HG03342 (cell line): Measurements from ENCODE around the gene DAB2IP.

Source experiments
- ATAC-seq: cut with Tn5 transposase; IDR thresholded peaks from one replicate; pipeline ENCODE4 v1.9.1; 2021; ENCODE audit warnings: mild to moderate bottlenecking, moderate library complexity; ENCODE audit not compliant: unreplicated experiment

Gene DAB2IP

DNA sequence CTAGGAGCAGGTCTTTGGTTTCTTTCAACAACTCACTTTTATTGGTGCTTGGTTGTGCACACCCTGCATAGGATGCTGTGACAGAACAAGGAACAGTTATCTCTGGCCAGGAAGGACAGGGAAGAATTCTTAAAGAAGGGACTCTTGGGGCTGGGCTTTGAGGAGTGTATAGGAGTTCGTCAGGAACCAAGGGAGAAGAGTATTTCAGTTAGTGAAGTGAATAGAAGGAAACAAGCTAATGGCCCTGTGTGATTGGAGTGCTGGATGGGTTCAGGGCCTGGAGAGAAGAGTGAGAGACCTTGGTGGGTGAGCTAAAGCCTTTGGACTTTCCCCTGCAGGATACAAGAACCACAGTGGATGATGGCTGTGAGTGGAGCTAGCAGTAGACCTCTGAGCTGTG lies 32.2 kb downstream of the DAB2IP start:
- no peak for ATAC-seq

DNA sequence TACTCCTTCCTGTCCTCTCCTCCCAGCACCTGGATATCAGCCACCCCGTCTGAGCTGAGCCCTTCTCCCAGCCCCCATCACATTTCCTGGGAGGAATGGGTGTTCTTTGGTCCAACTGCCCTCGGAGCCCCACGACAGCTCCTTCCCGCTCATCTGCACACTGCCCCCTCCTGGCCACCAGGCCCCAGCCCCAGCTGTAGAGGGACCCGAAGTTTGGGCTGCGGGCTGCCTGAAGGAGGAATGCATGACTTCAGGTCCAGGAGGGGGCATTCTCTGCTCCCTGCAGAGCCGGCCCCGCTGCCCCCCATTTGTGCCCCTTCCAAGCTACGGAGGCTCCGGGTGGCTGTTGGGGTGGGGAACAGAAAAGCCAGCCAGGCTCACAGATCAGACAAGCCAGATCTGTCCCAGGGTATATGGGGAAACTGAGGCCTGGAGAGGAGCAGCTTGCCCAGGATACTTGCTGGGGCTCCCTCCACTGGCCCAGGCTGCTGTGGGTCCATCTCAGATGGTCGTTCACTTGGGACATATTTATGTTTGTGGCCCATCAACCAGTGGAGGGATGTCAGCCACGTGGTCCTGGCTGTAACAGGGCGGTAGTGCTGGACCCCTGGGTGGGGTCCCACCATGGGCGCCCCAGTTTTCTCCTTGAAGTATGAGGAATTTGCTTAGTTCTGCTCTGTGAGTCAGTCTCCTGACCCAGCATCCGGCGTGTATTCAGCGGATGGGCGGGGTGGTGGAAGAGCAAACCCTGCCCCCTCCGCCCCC lies 33.1 kb downstream of the DAB2IP start:
- no peak for ATAC-seq

DNA sequence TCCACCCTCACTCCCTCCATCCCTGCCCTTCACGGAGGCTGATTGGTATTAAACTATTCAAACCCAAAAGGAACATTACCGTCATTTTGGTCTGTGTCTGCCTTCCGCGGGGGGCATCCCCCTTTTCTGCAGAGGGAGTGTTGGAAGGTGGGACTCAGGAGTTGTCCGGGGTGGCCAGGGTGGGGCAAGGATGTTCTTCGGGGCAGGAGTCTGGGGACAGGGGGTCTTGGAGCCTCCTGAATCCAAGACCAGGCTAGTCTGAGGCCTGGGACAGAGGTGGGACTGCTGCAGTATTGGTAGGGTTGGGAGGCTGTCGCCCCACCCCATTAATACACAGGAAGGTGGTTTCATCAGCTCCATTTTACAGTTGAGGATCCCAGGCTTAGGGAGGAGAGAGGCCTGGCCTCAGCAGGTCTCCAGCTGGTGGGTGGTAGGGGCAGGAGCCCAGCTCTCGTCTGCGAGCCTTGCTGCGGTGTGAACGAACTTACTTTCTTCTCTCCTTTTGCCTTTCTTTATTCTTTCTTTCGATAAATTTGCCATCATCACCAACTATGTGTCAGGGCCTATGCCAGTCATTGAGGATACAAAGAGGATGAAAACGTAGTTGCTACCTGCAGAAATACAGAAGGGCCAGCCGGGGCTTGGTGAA lies 33.8 kb downstream of the DAB2IP start:
- no peak for ATAC-seq

DNA sequence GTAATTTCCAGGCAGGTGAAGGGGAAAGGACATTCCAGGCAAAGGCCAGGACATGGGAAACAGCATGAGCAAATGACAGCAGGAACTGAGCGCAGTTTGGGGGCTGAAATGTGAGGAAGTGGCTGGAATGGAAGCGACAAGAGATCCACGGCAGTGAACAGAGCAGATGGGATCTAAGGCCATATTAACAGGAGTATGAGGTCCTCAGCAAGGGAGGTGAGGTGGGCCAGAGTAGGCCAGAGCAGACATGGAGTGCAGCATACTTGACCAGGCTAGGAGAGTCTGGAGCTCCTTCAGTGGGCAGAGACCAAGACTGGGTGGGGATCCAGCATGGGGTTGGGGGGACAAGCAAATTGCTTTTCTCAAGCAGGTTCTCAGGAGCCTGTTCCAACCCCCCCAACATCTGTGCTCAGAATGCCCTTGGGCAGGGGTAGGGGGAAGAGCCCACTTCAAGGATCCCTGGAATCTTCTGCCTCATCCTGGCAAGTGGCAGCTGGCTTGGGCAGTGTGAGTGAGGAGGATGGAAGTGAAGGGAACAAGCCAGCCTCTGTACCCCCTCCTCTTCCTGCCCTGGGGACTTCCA lies 34.5 kb downstream of the DAB2IP start:
- no peak for ATAC-seq

DNA sequence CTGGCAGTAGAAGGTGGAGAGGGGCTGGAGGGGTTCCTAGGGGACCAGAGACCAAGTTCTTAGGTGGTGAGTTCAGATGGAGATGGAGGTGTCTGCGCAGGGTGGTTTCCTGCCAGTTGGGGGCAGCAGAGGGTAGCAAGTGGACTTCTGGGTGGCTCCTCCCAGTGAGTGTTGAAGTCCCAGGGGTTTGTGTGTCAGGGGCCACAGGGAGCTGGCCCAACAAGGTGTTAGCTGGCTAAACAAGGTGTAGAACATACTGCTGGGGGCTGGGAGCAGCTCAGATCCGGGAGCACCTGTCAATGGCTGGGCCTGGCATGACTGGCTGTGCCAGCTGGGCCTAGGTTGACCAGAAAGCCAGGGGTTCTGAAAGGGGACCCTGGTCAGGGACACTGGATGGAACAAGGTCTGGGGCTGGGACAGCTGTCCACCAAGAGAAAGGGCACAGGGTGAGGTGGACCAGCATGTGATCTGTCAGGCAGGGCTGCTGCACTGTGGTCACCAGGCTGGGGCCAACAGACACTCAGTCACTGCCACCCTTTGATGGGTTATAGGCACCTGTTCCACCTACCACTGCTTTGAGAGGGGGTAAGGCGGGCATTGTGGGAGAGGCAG lies 35.6 kb downstream of the DAB2IP start:
- peak; percentile 80 for ATAC-seq

DNA sequence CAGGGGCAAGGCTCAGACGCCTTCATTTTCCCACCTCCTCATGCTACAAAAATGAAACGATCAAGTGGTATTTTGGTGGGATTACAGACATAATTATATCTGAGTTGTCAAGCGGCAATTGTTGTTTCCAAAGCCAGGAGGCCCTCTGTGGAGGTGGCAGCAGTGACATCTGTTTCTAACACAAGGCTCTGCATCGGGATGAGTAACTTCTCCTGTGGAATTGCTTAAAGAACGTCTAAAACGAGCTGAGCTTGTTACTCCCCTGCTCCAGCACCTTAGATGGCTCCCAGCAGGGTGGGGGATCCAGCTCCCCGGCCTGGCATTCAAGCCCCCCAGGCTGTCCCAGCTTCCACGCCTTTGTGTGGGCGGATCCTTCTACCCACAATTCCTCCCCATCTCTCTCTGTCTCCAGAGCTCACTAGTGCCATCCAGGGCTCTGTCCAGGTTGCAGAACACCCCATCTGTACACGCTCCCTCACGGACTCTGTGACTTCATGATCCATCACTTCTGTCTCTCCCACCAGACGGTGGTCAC lies 36.8 kb downstream of the DAB2IP start:
- ATAC-seq: no peak

DNA sequence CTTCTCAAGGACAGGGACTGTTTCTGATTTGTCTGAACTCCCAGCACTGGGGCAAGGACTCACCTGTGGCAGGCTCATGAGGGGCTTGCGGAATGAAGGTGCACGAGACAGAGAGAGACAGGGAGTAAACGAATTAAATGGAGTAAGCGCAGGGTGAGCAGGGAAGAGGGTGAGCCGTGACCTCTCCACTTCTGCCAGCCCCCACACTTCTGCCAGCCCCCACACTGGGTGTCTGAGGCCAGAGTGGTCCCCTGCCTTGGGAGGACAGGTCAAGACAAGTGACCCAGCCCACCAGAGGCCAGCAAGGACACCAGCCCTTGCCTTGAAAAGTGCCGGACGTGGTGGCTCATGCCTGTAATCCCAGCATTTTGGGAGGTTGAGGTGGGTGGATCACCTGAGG lies 37.2 kb downstream of the DAB2IP start:
- no peak for ATAC-seq

DNA sequence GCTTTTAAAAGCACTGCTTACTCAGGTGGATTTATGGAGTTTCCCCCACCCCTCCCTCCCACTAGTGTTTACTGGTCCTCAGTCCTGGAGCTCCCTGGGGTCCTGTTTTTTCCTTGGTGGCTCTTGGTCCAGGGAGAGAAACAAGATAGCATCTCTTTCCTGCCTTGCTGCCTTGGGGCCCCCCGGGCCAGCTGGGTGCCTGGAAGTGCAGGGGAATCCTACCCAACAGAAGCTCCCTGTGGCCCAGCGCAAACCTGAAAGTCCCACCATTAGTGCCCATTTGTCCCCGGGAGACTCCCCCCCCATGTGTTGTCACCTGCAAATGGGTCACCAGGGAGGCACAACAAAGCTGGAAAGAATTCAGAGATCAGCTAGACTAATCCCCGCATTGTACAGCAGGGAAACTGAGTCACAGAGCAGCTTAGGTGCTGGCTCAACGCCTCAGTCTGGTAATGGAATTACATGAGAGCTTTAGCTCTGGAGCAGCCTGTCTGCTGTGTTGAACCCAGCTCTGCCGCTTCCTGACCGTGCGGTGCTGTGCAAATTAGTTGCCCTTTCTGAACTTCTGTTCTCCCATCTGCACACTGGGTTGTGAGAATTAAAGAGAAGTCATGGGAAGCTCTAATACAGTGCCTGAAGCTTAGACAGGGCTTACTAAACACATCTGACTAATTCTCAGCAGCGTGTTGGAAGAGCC lies 38.2 kb downstream of the DAB2IP start:
- no peak for ATAC-seq

DNA sequence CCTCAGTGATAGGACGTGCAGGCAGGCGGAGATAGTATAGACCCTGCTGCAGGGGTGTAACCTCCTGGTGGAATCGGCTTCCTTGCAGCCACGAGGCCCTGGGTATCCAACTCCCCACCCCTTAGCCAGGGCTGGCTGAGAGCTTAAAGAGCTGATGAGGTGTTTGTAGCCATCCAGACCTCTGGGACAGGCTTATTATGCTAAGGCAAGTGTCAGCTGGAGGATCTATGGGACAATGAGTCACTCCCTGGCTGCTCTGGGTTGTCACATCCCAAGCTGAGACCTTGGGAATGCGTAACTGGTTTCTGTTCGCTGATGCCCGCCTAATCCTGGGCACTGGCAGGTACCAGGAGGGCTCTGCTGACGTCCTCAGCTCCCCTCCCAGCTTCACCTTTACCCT lies 38.9 kb downstream of the DAB2IP start:
- ATAC-seq: no peak

DNA sequence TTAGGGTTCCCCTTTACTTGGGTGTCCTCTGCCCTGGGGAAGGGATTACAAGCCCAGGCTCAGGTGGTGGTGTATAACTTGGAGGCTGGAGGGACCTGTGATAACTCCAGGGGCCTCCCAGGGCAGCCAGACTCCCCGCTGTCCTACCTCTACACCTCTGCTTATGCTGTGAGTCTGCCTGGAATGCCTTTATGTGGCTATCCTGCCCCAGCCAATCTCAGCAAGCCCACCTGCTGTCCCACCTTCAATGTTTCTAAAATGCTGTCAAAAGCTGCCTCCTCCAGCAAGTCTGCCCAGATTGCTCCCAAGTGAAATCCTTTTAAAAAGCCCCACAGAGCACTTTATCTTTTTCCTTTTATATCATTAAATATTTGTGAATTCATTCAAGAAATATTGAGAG lies 39.3 kb downstream of the DAB2IP start:
- no peak for ATAC-seq

DNA sequence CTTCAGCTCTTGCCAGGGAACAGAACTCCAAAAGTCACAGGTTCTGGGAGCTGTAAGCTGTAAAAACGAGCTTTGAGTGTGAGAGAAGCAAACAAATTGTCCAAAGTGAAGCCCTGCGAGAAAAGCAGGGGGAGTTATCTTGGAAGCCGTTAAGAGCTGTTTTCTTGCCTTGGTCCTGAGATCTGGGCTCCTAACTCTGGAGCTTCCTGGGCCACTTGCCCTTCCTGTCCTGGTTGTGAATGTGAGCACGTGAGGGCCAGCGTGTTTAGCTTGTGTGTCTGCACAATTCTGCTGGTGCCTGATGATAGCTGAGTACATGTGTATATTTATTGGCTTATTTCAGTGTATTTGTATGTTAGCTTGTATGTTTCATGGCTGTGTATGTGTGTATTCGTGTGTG lies 40.5 kb downstream of the DAB2IP start:
- ATAC-seq: no peak

DNA sequence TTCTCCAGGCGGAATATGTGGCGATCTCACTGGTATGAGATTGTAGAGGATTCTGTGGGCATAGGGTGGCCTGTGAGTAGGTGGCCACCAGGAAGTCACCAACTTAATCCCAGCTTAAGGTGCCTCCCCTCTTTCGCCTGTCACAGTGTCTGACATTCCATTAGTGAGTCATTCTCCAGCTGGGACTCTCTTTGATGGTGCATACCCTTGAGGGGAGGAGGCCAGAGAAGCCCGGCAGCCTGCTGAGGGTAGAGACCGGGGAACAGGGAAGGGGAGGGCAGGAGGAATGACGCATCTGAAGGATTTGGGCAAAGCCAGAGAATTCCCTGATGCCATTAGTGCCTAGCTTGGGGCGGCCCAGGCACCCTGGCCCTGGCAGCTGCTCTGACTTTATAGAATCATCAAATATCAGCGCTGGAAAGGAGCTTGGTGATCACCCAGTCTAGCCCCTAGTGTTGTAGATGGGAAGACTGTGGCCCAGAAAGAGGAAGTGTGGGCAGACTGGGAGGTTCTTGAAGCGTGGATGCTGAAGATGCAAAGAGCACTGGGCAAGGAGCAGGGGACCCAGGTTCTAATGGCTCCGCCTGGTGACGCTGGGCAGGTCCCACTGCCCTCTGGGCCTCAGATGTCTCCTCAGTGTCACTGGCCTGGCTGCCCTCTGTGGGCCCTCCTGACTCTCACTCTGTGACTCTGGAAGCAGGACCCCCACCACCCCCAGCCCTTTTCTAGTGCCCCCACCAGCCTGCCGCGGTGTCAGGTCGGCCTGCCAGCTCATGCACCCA lies 41.4 kb downstream of the DAB2IP start:
- ATAC-seq: no peak

DNA sequence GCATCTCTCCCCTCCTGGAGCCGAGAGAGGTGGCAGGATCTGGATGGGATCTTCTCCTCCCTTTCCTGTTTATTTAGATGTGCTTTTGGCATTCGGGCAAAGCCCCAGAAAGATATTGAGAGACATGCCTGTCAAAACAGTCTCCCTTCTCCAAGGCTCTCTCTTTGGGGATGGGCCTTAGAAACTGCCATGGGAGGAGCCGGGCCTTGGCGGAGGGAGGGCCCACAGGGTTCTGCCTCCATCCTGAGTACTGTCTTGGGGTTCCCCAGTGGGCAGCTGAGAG lies 41.9 kb downstream of the DAB2IP start:
- no peak for ATAC-seq

DNA sequence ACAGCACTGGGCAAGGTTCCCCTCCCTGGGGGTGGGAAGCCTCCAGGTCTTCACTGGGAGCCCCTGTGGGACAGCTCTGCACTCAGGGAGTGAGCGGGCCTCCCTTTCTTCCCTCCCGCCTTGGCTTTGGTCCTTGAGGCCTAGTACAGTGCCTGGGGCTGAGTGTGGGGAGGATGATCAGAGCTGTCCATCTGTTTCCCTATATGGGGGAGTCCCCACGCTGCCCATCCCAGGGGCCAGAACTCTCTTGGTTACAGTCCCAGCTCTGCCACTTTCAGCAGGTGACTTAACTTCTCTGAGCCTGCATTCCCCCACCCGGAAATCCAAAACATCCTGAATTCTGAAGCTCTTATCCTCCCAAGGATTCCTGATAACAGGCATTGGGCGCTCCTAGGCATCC lies 42.6 kb downstream of the DAB2IP start:
- no peak for ATAC-seq

DNA sequence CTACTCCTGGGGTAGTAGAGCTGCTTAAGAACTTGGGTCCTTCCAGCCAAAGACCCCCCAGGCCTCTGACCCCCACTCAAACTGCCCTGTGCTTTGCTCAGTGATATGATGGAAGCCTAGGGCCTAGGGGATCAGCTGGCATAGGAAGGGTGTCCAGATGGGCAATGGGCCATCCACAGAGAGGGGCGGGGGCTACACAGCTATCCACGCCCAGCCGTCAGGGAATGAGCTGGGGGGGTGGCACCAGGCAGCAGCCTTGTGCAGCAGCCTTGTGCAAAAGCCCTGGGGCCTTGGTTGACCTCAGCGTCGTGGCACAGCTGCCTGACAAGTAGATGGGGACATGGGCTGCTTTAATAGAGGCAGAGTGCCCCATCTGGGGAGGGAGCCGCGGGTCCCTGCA lies 43.2 kb downstream of the DAB2IP start:
- ATAC-seq: no peak

DNA sequence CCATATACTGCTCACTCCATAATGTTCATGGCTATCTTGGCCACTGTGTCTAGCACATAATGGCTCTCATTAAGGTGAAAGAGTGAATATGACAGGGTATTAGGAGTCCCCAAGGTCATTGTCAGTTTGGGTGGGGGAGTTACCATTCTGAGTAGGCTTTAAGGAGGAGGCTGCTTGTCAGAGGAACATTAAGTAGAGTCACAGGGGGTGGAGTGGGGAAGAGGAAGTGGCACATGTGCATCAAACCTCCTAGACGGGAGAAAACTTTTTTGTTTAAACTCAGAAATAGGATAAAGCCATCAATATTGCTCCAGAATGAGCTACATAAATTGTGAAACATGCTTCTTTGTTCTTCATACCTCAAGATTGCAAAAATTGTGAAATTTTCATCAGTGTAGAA lies 45.5 kb downstream of the DAB2IP start:
- ATAC-seq: no peak

DNA sequence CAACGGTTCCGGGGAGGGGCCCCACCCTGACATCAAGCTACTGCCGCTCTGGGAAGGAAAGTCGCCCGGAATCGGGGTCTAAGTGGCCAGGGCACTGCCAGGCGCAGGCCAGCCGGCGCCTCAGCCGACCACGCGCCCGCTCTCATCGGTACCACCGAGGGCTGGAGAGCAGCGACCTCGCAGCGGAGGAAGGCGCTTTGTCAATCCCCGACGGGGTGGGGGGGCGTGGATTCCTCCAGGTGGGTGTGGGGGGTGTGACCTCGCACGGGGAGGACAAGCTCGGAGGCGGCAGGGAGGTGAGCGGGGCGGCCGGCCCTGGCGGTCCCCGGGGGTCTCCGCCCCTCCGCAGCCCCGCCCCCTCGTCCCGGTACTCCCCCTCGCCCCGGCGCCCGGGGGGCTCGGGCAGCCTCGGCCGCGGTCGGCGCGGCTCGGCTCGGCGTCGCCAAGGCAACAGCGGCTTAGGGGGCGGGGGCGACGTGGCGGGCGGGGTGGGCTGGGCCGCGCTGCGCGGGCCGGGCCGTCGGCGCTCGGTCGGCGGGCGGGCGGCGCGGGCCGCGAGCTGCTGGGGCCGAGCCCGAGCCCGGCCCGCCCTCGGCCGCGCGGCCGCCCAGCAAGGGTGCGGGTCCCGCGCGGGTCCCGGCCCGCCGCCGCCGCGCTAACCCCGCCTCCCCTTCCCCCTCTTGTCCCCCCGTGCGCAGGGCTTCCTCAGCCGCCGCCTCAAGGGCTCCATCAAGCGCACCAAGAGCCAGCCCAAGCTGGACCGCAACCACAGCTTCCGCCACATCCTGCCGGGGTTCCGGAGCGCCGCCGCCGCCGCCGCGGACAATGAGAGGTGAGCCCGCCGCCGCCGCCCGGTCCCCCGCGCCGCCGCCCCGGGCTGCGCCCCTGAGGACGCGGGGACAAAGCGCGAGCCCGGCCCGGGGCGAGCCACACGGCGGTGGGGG lies 47.5 kb downstream of the DAB2IP start:
- ATAC-seq: peak; percentile 64

DNA sequence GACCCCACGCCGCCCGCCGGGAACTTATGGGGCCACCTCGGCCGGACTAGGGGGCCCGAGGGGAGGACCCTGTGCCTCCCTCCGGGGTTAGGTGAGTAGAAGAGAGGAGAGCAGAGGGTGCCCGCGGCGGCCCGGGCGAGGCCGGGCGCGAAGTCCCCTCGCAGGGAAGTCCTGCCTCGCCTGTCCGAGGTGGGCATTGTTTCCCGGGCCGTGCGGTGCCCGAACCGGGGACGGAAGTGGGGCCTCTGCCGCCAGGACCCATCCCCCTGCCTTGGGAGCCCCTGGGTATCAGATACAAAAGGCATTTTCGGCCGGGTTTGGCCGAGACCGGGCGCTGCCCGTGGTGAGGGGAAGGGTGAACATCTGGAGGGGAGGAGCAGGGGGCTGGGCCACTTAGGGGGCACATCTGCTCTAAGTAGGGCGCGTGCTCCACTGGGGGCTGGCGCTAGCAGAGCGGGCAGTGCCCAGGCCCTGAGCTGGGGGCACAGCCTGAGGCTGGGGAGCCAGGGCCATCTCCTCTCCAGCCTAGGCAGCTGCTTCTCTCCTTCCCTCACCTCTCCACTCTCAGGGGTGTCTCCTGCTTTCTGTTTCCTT lies 48.2 kb downstream of the DAB2IP start:
- peak; percentile 23 for ATAC-seq
